Measurements from ENCODE around the gene STRA6. TPM values are rescaled to one million over a fixed set of nuclear protein-coding genes. Genes with fewer than 3 reads are reported as not detected.

STRA6 gene
- polyA plus RNA-seq, 2 of the 4 experiments (the other 2 are of a cell fraction) = 35.0 to 70.2 TPM

DNA sequence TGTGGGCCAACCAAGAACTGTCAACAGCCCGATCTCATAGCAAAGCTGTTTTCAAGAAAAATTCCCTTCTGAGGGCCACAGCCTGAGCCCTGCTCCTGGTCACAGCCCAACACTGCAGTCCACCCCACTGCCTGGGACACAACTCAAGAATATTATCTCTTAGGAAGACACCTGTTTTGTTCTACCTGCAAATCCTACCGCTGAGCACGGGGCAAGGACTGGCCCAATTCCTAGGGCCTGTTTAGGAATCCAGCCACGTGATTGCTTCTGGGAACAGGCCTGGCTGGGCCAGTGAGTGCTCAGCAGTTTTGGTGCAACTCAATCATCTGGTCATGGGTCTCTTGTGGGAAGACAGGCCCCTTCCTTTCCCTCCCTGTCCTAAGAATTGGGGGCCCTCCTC, 63.9 kb downstream of the STRA6 start:
- FAIRE-seq (no peak), ATAC-seq (no peak), DNase-seq (ENCODE audit: low read depth in 1 of 2, low spot score in 1 of 2) (no peak)
- Histone ChIP-seq H3K27ac (no peak overlapping the region), H3K9me3 (no peaks in the 10 kb centered on the region), H3K4me2 (no peak overlapping the region), H3K4me3 (no peak overlapping the region), H3K4me1 (peaks cover 6% of the 10 kb centered on the region)
- ChIA-PET POLR2A (no interaction called here), CTCF (interaction anchor here (0.9 to 1.0 kb wide), 2 partner anchors 11 to 101 kb away, joined by 4 read pairs; no protein-coding TSS in a partner anchor)
- WGBS (ENCODE audit: missing lambda C conversion rate) = 93% methylated on average over 4 of the region's 4 CpGs
- TF ChIP-seq KDM1A (IDR thresholded peaks at IDR 0.05; ENCODE audit: low read depth) = no peak

DNA sequence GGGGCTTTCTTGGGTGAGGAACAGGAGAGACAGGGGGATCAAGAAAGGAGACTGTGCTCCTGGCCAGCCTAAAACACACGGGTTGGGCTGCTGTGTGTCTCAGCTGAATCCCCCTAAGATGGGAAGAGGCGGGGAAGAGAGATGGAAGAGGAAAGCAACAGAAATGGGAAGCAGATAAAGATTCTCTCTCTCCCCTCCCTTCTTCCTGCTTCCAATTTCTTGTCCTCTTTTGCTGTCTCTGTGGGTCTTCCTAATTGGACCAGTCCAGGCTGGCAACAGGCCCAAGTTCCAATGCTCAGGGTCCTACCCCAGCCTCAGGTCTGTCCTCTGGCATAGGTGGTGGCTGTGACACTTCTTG, 65.1 kb downstream of the STRA6 start:
- H3K4me3 ChIP-seq = no peak overlapping the region
- H3K4me1 ChIP-seq = peaks cover 6% of the 10 kb centered on the region
- FAIRE-seq = no peak
- H3K9me3 ChIP-seq = no peaks in the 10 kb centered on the region
- no peak for ATAC-seq
- no peak for DNase-seq (ENCODE audit: low read depth in 1 of 2, low spot score in 1 of 2)
- no peak overlapping the region for H3K4me2 ChIP-seq
- ChIA-PET CTCF (no interaction called here), POLR2A (no interaction called here)
- WGBS (ENCODE audit: missing lambda C conversion rate) = 83% methylated on average over 2 of the region's 2 CpGs
- peak overlapping the region in 1 of 2 experiments; percentile 97; a peak in 1 of 6 replicates for H3K27ac ChIP-seq
- no peak for TF ChIP-seq NR3C1 (IDR thresholded peaks at IDR 0.05)
- no peak for TF ChIP-seq RNF2 (IDR thresholded peaks at IDR 0.05; ENCODE audit: borderline replicate concordance, low read depth)
- TF ChIP-seq EHF (CRISPR knock-in tag; IDR thresholded peaks at IDR 0.05) = no peak

DNA sequence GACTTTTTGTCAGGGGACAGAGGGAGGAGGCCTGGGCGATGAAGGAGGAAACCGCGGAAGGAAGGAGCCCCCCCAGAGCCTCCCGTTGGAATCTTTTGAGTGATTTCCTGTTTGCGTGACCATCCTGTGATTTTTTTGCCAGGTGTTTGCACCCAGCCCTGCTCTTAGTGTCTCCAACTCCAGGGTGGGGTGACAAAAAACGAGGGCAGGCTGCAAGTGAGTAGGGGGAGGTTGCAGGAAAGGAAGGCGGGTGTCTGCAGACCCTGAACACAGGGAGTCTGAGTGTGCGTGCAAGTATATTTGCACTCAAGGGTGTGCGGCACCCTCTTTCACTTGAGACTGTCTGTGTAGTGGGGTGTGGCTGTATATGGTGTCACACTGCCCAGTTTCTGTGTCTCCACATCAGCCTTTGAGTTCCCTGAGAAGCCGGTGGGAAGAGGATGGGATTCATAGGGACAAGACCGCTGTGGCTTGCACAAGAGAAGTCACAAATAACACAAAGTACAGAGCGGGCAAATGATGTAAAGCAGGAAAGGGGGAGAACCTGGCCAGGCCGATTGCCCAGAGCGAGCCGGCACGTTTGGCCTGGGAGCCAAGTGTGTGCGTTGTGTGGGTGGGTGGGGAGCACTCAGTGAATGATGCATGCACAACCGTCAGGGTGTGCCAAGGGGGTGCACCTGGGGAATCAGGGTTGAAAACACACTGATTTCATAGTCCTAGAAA, 65.6 kb downstream of the STRA6 start:
- no peak for FAIRE-seq
- Histone ChIP-seq H3K9me3 (no peaks in the 10 kb centered on the region), H3K4me1 (peaks cover 6% of the 10 kb centered on the region), H3K4me2 (peak overlapping the region; percentile 85), H3K27ac (peak overlapping the region; percentile 72 to 97), H3K4me3 (peak overlapping the region; percentile 46)
- WGBS (ENCODE audit: missing lambda C conversion rate) = 79% methylated on average over 18 of the region's 18 CpGs
- no peak for DNase-seq (ENCODE audit: low read depth in 1 of 2, low spot score in 1 of 2)
- no peak for ATAC-seq
- ChIA-PET CTCF (no interaction called here), POLR2A (no interaction called here)
- no peak for TF ChIP-seq HOXA7 (CRISPR knock-in tag; IDR thresholded peaks at IDR 0.05)
- TF ChIP-seq, protein P1, sequence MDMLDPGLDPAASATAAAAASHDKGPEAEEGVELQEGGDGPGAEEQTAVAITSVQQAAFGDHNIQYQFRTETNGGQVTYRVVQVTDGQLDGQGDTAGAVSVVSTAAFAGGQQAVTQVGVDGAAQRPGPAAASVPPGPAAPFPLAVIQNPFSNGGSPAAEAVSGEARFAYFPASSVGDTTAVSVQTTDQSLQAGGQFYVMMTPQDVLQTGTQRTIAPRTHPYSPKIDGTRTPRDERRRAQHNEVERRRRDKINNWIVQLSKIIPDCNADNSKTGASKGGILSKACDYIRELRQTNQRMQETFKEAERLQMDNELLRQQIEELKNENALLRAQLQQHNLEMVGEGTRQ (IDR thresholded peaks at IDR 0.05) = no peak
- TF ChIP-seq KDM5A (IDR thresholded peaks at IDR 0.05) = no peak
- no peak for TF ChIP-seq SMC3 (IDR thresholded peaks at IDR 0.05)
- no peak for TF ChIP-seq ZFP36 (IDR thresholded peaks at IDR 0.05; ENCODE audit: borderline replicate concordance, partially characterized antibody)
- no peak for TF ChIP-seq MYC (IDR thresholded peaks at IDR 0.05; ENCODE audit: borderline replicate concordance, low read length)
- no peak for TF ChIP-seq RAD21 (conservative IDR thresholded peaks at IDR 0.05 in 1 of 2, IDR thresholded peaks at IDR 0.05 in 1 of 2)
- no peak for TF ChIP-seq EHMT2 (IDR thresholded peaks at IDR 0.05; ENCODE audit: low read depth)
- TF ChIP-seq, protein P2, sequence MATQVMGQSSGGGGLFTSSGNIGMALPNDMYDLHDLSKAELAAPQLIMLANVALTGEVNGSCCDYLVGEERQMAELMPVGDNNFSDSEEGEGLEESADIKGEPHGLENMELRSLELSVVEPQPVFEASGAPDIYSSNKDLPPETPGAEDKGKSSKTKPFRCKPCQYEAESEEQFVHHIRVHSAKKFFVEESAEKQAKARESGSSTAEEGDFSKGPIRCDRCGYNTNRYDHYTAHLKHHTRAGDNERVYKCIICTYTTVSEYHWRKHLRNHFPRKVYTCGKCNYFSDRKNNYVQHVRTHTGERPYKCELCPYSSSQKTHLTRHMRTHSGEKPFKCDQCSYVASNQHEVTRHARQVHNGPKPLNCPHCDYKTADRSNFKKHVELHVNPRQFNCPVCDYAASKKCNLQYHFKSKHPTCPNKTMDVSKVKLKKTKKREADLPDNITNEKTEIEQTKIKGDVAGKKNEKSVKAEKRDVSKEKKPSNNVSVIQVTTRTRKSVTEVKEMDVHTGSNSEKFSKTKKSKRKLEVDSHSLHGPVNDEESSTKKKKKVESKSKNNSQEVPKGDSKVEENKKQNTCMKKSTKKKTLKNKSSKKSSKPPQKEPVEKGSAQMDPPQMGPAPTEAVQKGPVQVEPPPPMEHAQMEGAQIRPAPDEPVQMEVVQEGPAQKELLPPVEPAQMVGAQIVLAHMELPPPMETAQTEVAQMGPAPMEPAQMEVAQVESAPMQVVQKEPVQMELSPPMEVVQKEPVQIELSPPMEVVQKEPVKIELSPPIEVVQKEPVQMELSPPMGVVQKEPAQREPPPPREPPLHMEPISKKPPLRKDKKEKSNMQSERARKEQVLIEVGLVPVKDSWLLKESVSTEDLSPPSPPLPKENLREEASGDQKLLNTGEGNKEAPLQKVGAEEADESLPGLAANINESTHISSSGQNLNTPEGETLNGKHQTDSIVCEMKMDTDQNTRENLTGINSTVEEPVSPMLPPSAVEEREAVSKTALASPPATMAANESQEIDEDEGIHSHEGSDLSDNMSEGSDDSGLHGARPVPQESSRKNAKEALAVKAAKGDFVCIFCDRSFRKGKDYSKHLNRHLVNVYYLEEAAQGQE (IDR thresholded peaks at IDR 0.05) = no peak
- TF ChIP-seq NR3C1 (IDR thresholded peaks at IDR 0.05) = no peak
- TF ChIP-seq RNF2 (IDR thresholded peaks at IDR 0.05; ENCODE audit: borderline replicate concordance, low read depth) = no peak
- no peak for TF ChIP-seq NFE2L2 (conservative IDR thresholded peaks at IDR 0.05; ENCODE audit: low read length)
- no peak for TF ChIP-seq ZC3H11A (IDR thresholded peaks at IDR 0.05)
- TF ChIP-seq POLR2A (IDR thresholded peaks at IDR 0.05; ENCODE audit: low read length) = no peak
- no peak for TF ChIP-seq TFCP2L1 (CRISPR knock-in tag; IDR thresholded peaks at IDR 0.05)
- no peak for TF ChIP-seq GATA3 (IDR thresholded peaks at IDR 0.05; ENCODE audit: borderline replicate concordance)
- TF ChIP-seq, protein P3, sequence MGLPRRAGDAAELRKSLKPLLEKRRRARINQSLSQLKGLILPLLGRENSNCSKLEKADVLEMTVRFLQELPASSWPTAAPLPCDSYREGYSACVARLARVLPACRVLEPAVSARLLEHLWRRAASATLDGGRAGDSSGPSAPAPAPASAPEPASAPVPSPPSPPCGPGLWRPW (IDR thresholded peaks at IDR 0.05) = no peak
- TF ChIP-seq FOXS1 (CRISPR knock-in tag; IDR thresholded peaks at IDR 0.05) = no peak
- TF ChIP-seq RFX5 (IDR thresholded peaks at IDR 0.05) = no peak
- TF ChIP-seq CBX8 (IDR thresholded peaks at IDR 0.05) = no peak
